ENCODE measurements around the gene ROR1.

DNA sequence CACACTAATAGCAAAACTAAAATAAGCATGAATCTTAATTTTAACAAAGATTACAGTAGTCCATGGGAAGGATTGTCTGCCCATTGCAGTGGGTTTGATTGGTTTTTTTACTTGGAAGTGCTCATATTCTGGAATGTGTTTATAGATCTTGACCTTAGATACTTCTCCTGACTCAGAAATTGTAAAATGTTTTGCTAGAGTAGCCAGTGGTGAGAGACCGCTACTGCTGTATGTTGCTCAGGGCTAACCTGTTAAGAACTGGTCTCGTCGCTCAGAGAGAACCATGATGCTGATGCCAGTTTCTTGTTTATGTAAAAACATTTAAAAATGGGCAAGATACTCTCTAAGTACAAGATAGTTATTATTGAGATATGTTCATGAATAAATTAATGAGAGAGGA lies 99.9 kb downstream of the ROR1 start:
- TF ChIP-seq POLR2A (IDR thresholded peaks at IDR 0.05; ENCODE audit: extremely low read depth, insufficient read length), result no peak
- TF ChIP-seq, protein P1, sequence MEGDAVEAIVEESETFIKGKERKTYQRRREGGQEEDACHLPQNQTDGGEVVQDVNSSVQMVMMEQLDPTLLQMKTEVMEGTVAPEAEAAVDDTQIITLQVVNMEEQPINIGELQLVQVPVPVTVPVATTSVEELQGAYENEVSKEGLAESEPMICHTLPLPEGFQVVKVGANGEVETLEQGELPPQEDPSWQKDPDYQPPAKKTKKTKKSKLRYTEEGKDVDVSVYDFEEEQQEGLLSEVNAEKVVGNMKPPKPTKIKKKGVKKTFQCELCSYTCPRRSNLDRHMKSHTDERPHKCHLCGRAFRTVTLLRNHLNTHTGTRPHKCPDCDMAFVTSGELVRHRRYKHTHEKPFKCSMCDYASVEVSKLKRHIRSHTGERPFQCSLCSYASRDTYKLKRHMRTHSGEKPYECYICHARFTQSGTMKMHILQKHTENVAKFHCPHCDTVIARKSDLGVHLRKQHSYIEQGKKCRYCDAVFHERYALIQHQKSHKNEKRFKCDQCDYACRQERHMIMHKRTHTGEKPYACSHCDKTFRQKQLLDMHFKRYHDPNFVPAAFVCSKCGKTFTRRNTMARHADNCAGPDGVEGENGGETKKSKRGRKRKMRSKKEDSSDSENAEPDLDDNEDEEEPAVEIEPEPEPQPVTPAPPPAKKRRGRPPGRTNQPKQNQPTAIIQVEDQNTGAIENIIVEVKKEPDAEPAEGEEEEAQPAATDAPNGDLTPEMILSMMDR (IDR thresholded peaks at IDR 0.05; ENCODE audit: low read depth, low read length), result no peak
- TF ChIP-seq MYC (IDR thresholded peaks at IDR 0.05; ENCODE audit: low read depth, low read length), result no peak
